NCI-H2196 treated with DMSO at 0.1 percent for 48 hours (cell line): Measurements from ENCODE around the gene LRFN2.

Experiments
- DNase-seq: peaks from one replicate; lab custom pipeline; 2025; ENCODE audit not compliant: unreplicated experiment; lab: John Stamatoyannopoulos, UW

Gene LRFN2

DNA sequence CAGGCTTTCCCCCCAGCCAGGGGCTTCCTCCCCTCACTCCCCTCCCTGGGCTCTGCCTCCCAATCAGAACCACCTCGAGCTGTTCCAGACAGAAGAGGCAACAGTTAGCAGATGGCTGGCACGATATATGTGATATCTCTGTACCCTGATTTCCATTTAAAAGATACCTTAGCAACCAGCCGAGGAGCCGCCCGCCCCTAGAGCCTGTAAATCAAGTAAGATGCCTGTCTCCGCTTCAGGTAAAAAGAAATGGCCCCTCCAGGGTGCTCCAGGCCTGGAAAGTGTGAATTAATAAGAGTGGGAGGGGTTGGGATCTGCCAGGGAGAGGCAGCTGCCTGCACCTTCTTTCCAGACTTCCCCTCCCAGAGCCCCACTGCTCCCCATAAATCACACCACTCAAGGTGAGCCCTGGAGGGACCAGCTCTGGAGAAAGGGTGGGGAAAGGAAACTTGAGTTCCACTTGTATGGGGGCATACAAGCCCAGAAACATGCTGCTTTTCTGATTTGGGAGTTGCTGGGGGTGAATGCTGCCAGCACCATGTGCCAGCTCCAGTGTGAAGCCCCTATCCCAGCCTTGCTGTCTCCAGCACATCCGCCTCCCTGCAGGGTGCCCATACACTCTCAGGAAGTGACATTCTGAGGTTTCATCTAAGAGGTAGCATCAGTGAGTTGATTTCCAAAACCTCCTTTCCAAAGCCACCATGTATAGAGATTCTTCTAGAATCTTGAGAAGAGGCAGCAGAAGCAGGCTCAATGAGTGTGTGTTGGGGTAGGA lies 148.0 kb downstream of the LRFN2 start:
- no peak for DNase-seq

DNA sequence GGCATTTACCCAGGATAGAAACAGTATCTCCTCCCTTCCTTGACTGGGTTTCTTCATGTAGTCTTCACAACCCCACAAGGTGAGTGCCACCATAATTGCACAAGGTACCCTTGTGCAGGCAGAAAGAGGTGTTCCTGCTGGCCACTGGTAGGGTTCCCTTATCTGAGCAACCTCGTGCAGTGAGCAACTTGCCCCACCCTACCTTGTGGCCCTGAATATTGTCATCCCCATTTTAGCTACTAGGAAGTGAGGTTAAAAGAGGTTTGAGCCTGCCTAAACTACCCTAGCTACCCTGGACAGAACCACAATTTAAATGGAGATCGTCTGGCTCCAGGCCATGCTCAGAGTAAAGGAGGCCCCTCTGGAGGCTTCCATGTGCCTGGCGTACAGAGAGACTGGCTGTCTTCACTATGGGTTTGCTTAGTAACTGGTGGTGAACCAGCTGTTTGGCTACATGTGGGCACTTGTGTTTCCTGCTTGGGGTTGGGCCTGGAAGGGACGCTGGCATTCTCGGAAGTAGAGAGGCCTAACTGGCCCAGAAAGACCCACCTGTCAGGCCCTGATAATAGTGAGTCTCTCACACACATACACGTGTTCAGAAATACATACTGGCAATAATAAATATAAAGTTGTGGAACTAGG lies 148.8 kb downstream of the LRFN2 start:
- DNase-seq = no peak

DNA sequence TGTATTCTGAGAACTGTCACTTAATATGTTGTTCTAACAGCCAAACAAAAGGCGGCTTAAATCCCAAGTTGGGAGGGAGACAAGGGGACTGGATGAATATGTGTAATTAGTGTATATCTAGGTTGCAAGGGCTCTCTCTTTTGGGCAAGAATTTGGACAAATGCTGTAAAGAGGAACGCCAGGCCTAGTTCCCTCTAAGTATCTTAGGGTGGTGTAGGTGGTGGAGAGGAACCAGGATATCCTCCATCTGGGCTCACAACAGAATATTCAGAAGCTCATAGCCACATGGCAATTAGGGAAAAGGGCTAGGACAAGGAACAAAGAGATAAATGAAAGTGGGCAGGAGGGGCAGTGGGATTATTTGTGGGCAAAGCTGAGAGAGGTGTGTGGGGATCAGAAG lies 149.5 kb downstream of the LRFN2 start:
- DNase-seq = no peak

DNA sequence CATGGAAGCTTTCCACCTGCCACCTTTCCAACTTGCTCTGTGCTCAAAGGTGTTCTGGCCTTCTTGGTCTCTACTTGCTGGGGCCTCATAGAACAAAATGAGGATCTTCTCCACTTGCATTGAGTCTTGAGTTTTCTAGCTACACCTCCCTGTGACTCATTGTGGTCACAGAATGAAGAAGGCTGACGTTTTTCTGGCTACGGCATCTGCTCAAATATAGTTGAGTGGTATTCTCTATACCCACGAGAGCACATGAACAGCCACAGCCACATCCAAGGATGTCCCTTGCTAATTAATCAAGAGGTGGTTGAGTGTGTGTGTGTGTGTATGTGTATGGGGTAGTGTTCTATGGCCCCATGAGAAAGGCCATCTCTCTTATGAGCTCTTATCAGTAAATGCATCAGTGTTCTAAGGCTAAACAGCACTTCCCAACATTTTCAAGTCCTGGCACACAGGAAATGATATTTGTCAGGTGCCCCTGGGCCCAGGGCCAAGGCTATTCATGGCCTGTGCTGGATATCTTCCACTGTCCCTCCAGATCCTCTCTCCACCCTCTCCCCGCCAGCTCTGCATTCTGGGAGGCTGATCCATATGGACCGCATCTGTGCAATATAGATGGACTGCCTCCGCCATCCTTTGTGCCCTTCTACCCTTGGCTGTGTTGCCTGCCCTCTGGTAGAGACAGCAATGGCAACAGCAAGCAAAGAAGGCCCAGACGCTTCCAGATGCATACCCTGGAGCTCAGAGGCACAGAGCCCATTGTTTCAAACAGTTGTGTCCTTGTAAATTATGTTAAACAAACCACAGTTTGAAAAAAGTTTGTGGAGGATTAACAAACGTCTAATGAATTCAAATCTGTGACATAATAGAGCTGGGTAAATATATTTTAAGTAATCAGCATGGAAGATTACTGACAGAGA lies 150.2 kb downstream of the LRFN2 start:
- DNase-seq = peak; percentile 66

DNA sequence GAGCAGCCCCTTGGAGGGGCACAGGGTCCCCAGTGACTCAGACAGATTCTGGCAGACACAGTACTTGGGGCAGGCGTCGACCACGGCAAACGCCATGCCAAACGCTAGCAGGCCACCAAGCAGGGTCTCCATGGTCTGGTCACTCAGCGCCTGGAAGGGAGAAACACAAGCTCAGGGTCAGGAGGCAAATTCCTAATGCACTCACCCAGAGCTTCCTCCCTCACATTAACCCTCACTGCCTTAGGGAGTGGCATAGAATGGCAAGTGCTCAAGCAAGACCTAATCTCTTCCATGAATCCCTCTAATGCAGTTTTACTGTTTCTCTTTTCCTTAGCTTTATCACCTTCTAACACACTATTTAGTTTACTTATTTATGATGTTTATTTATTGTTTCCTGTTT lies 154.2 kb downstream of the LRFN2 start:
- DNase-seq = no peak

GRCh38 chr6:40431706-40432105 lies 155.5 kb downstream of the LRFN2 start:
- DNase-seq = no peak

GRCh38 chr6:40427196-40427595 lies 160.0 kb downstream of the LRFN2 start:
- no peak for DNase-seq

GRCh38 chr6:40426346-40427066 lies 160.7 kb downstream of the LRFN2 start:
- DNase-seq = no peak

DNA sequence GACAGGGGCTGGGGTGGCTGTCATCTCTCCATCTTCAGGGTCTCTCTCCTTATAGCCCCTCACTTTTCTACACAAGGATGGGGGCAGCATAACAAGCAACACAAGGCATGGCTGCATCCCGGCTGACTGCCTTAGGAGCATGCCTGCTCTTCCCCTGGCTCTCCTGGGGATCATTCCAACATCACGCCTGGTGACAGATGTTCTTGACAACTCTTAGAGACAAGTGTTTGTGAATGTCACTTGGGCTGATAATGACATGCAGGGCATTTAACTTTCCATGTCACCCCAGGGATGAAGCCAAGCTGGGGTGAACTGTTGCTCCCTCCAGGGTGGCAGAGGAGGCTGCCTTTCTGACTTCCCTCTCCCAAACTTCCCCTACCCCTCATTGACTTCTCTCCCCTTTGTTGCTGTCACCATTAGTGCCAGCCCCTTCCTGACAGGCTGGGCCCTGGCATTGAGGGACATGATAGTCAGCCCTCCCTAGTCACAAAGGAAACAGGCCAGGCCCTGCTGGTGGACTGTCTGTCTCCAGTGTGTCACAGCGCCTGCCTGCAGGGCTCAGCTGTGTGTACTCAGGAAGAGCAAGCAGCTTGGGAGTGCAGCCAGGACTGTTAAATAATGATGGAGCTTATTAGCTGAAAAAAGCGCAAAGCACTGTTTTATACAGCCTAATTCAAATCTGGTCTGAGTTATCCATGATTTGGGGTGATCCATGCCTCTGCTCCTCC lies 161.8 kb downstream of the LRFN2 start:
- DNase-seq = peak; percentile 21

DNA sequence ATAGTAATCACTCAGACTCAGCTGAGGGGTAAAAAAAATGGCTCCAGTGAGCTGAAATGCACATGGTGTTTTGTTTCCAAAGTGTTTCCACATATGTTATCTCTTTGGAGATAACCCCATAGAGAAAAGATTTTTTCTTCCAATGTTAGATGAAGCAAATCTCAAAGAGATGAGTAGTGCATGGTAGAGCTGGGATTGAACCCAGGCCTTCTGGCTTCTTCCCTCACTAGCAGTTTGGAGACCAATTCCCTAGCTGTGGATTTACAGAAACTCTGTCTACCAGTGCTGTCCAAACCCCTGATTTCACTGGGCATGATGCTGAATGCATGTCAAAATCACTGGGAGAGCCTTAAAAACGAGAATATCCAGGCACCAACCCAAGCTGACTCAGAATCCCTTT lies 165.1 kb downstream of the LRFN2 start:
- no peak for DNase-seq

GRCh38 chr6:40419946-40420728 lies 167.0 kb downstream of the LRFN2 start:
- no peak for DNase-seq

DNA sequence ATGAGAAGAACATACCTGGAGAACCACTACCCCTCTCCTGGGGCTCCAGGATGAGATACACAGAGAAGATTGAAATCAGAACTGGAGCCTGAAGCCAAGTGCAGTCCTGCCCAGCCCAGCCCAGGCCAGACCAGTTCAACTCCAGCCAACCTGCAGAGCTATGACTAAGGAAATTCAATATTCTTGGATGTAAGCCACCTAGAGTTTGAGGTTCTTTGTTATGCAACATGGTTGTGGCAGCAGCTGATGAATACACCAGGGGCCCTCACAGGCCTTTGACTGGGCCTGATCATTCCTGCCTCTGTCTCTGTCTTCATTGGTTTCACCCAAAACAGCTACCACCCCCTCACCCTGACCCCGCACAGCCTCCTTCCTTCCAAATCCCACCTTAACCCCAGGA lies 167.8 kb downstream of the LRFN2 start:
- DNase-seq = peak; percentile 42

- no peak for DNase-seq
These were observed 170.1 kb downstream of the LRFN2 start for GRCh38 chr6:40417031-40417430.

DNA sequence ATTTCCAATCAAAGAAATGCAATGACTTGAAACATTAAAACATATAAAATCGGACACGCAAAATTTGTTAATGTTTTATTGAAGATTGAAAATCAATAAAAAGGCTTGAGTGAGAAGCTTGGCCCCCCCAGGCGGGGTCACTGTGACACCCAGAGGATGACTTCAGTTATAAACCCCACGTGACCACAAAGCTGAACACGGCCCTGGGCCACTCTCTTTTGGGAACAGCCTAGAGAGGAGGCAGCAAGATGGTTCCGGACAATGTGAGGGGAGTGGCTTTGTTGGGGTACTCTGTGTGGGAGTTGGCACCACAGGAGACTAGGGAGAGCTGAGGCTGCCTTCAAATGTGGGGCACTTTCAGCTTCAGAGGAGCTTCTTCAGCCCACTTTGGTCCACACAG lies 172.5 kb downstream of the LRFN2 start:
- DNase-seq = no peak

DNA sequence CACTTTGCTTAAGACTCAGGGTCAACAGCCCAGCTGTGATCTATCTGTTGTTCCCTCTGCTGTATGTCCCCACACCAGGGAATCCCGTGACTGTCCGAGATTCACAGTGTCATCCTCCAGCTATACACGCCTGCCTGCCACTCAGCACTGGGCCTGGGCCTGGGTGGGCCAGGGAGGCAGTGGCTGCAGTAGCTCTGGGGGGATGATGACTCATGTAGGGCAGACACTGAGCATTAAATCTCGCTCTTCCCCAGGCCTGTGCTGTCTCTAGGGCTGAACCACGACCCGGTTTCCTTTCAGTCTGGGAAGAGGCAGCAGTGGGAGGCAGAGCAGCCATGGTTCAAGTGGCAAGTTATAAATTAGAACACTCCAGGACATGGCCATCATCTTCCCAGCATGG lies 173.9 kb downstream of the LRFN2 start:
- DNase-seq = no peak

DNA sequence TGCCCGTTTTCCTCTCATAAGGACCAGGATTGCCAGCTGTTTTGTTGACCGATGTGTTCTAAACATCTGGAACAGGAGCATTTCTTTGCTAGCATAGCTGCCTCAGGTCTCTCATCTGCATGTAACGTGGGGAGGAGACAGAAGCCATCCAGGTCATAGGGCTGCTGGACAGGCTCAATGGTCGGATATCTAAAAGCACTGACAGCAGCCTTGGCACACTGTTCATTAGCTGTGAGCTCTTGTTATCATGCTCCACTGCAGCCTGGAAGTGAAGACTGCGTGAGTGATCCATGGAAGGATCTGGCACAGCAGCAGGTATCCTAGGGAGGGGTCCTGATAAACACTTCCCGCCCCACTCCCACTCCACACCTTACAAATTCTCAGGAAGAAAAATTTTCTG lies 175.3 kb downstream of the LRFN2 start:
- no peak for DNase-seq

DNA sequence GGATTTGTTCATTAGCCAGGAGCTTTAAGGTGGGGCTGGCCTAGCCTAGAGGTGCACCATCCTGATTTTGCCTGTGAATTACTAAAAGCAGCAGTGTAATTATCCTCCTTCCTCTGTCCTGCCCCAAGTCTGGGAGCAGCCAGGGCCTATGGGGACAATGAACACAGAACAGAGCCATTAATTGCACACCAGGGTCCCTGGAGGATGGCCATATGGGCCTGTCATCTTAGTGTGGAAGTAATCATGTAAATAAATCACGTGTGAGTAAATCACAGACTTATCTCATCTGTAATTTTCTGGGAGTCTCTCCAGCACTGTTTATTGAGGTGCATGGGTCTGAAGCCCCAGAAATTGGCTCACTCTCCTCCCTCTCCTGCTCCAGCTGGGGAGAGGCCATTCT lies 176.3 kb downstream of the LRFN2 start:
- DNase-seq = no peak

- no peak for DNase-seq
These were observed 177.3 kb downstream of the LRFN2 start for GRCh38 chr6:40409716-40410397.
